Measurements from ENCODE around the gene FRAT2. TPM values are rescaled to one million over a fixed set of nuclear protein-coding genes. Genes with fewer than 3 reads are reported as not detected.
A peak's percentile ranks its signal among the peaks of the same experiment; 100 is the strongest.

The FRAT2 gene
- total RNA-seq, 1 donor from 2014 or later: 14.9 TPM

DNA sequence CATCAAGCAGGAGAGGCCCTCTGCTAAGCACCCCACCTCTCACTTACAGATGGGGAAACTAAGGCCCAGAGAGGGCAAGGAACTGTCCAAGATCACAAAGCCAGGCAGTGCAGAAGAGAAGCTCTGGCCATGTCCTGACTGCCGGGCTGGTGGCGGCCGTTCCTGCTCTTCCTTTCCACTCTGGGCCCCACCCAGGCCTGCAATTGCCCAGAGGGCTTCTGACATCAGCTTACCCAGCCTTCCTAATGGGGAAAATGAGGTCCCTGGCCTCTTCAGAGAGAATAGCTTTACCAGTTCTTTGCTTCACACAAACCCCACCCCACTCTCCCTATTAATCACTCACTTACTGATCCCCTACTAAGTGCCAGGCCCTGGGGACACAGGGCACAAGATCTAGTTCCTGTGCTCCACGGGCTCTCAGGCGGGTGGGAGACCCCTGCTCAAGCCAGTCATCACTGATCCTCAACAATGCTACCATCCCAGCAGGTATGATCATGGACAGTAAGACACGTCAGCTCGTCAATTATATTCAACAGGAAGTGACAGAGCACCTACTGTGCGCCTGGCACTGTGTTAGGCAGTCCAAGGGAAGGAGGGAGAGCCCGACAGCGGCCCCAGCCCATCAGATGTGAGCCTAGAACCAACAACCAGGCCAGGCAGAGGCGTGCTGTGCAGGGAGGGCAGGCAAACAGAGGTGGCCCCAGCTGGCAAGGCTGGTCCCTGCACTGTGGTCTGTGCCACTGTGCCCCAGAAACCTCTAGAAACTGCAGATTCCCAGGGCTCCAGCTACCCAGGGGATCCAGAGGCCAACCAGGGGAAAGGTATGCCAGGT, 26.4 kb upstream of the FRAT2 start:
- no peaks in the 10 kb centered on the region for H4K20me1 ChIP-seq (ENCODE audit: low read depth)
- no peak for DNase-seq (ENCODE audit: low spot score)
- TF ChIP-seq EZH2 (IDR thresholded peaks at IDR 0.05) (no peak), EZH2phosphoT487 (IDR thresholded peaks at IDR 0.05) (no peak)
- TF ChIP-seq, protein P1, sequence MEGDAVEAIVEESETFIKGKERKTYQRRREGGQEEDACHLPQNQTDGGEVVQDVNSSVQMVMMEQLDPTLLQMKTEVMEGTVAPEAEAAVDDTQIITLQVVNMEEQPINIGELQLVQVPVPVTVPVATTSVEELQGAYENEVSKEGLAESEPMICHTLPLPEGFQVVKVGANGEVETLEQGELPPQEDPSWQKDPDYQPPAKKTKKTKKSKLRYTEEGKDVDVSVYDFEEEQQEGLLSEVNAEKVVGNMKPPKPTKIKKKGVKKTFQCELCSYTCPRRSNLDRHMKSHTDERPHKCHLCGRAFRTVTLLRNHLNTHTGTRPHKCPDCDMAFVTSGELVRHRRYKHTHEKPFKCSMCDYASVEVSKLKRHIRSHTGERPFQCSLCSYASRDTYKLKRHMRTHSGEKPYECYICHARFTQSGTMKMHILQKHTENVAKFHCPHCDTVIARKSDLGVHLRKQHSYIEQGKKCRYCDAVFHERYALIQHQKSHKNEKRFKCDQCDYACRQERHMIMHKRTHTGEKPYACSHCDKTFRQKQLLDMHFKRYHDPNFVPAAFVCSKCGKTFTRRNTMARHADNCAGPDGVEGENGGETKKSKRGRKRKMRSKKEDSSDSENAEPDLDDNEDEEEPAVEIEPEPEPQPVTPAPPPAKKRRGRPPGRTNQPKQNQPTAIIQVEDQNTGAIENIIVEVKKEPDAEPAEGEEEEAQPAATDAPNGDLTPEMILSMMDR (IDR thresholded peaks at IDR 0.05): no peak
- Mint-ChIP-seq H3K9me3 (no peaks in the 10 kb centered on the region), H3K4me3 (no peak overlapping the region), H3K27ac (peak overlapping the region; percentile 76), H3K4me1 (no peaks in the 10 kb centered on the region), H3K36me3 (peaks cover 17% of the 10 kb centered on the region), H3K27me3 (ENCODE audit: insufficient read depth, low read depth) (peaks cover 5% of the 10 kb centered on the region)
- H3K79me2 ChIP-seq (ENCODE audit: low read depth): no peaks in the 10 kb centered on the region
- H3K4me2 ChIP-seq: no peak overlapping the region
- H3K27me3 ChIP-seq: no peaks in the 10 kb centered on the region
- no peaks in the 10 kb centered on the region for H3K9me3 ChIP-seq (ENCODE audit: low read depth)
- no peak overlapping the region for H3K9ac ChIP-seq
- no peak overlapping the region for H2AFZ ChIP-seq (replicated peaks)
- no peak overlapping the region for H3K27ac ChIP-seq
- no peak overlapping the region for H3K4me3 ChIP-seq
- H3F3A ChIP-seq (ENCODE audit: low read depth): no peaks in the 10 kb centered on the region
- H3K36me3 ChIP-seq: no peaks in the 10 kb centered on the region
- H3K4me1 ChIP-seq: no peaks in the 10 kb centered on the region

DNA sequence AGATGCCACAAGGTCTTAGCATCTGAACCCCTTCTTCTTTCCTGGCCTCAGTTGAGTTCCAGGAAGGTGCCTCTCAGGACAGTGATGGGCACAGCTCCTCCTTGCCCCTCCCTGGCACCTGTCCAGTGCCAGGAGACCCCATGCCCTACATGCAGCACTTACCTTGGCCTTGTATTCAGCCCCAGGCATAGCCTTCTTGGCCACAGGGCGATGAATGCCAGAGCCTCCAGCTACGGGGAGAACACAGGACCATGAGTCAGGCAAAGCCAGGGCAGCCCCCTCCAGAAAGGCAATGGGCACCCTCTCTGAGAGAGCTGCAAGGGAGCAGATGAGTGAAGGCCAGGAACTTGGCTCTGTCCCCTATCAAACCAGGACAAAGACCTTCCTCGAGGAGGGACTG, 24.3 kb upstream of the FRAT2 start:
- Histone ChIP-seq H3K79me2 (ENCODE audit: low read depth) (no peaks in the 10 kb centered on the region), H3K36me3 (no peaks in the 10 kb centered on the region), H3F3A (ENCODE audit: low read depth) (no peaks in the 10 kb centered on the region), H3K9ac (no peak overlapping the region), H3K27me3 (no peaks in the 10 kb centered on the region), H3K27ac (no peak overlapping the region), H3K9me3 (ENCODE audit: low read depth) (no peaks in the 10 kb centered on the region), H3K4me3 (no peak overlapping the region), H3K4me2 (no peak overlapping the region), H3K4me1 (no peaks in the 10 kb centered on the region), H2AFZ (replicated peaks) (no peak overlapping the region), H4K20me1 (ENCODE audit: low read depth) (no peaks in the 10 kb centered on the region)
- Mint-ChIP-seq H3K4me1 (no peaks in the 10 kb centered on the region), H3K36me3 (peaks cover 20% of the 10 kb centered on the region), H3K9me3 (no peaks in the 10 kb centered on the region), H3K4me3 (no peak overlapping the region), H3K27ac (no peak overlapping the region), H3K27me3 (ENCODE audit: insufficient read depth, low read depth) (peaks cover 4% of the 10 kb centered on the region)
- TF ChIP-seq EZH2phosphoT487 (IDR thresholded peaks at IDR 0.05) (no peak), EZH2 (IDR thresholded peaks at IDR 0.05) (no peak)
- TF ChIP-seq, protein P1 (IDR thresholded peaks at IDR 0.05): no peak
- no peak for DNase-seq (ENCODE audit: low spot score)

DNA sequence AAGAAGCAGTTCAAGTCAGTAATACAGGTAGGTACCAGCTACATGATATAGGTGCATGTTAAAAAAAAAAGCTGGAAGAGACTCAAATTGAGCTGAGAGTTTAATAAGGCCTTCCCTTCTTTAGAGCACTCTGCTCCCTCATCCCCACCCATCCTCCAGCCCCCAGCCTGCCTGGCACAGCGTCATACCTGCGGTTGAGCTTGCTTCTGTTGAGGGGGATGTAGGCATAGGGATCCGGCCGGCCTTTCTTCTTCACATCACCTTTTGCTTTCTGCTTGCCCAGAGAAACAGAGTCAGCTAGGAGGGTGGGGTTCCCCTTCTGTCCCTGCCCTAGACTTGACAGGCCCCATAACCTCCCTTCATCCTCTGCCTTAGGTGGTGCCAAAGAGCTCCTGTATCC, 23.8 kb upstream of the FRAT2 start:
- TF ChIP-seq EZH2phosphoT487 (IDR thresholded peaks at IDR 0.05) (no peak), EZH2 (IDR thresholded peaks at IDR 0.05) (no peak)
- TF ChIP-seq, protein P1 (IDR thresholded peaks at IDR 0.05): no peak
- Histone ChIP-seq H3K4me1 (no peaks in the 10 kb centered on the region), H3K27ac (no peak overlapping the region), H3K9ac (no peak overlapping the region), H2AFZ (replicated peaks) (no peak overlapping the region), H3K79me2 (ENCODE audit: low read depth) (no peaks in the 10 kb centered on the region), H3K4me2 (no peak overlapping the region), H3K4me3 (no peak overlapping the region), H3F3A (ENCODE audit: low read depth) (no peaks in the 10 kb centered on the region), H3K36me3 (no peaks in the 10 kb centered on the region), H4K20me1 (ENCODE audit: low read depth) (no peaks in the 10 kb centered on the region), H3K27me3 (no peaks in the 10 kb centered on the region), H3K9me3 (ENCODE audit: low read depth) (no peaks in the 10 kb centered on the region)
- H3K27ac Mint-ChIP-seq: no peak overlapping the region
- H3K9me3 Mint-ChIP-seq: no peaks in the 10 kb centered on the region
- no peak overlapping the region for H3K4me3 Mint-ChIP-seq
- peaks cover 20% of the 10 kb centered on the region for H3K36me3 Mint-ChIP-seq
- peaks cover 3% of the 10 kb centered on the region for H3K27me3 Mint-ChIP-seq (ENCODE audit: insufficient read depth, low read depth)
- DNase-seq (ENCODE audit: low spot score): no peak
- H3K4me1 Mint-ChIP-seq: no peaks in the 10 kb centered on the region
